SHP77 treated with DMSO at 0.1 percent for 48 hours (cell line): ENCODE results near the gene SKIC8.
"Not testable (repeated sequence)": the region's sequence is repeated elsewhere in the genome, so short reads cannot be mapped to it uniquely, and the experiment has no call there.

ENCODE experiments used
- DNase-seq: peaks from one replicate; lab custom pipeline; 2025; lab: John Stamatoyannopoulos, UW

Gene SKIC8

GRCh38 chr15:78251136-78251535 is 48.3 kb downstream of the SKIC8 start:
- no peak for DNase-seq

- DNase-seq = no peak
Observed at GRCh38 chr15:78249131-78249530, 50.3 kb downstream of the SKIC8 start.

GRCh38 chr15:78247911-78248310 is 51.5 kb downstream of the SKIC8 start:
- DNase-seq = no peak

- DNase-seq = not testable (repeated sequence)
Observed at GRCh38 chr15:78245976-78246620, 53.3 kb downstream of the SKIC8 start.

- not testable (repeated sequence) for DNase-seq
Observed at GRCh38 chr15:78245392-78245791, 54.0 kb downstream of the SKIC8 start.

- no peak for DNase-seq
Observed at GRCh38 chr15:78244893-78245292, 54.5 kb downstream of the SKIC8 start.

- DNase-seq = no peak
Observed at GRCh38 chr15:78244101-78244500, 55.3 kb downstream of the SKIC8 start.

GRCh38 chr15:78243491-78243941 is 55.9 kb downstream of the SKIC8 start:
- DNase-seq = no peak

- no peak for DNase-seq
Observed at GRCh38 chr15:78243058-78243457, 56.4 kb downstream of the SKIC8 start.

- no peak for DNase-seq
Observed at GRCh38 chr15:78242128-78242527, 57.3 kb downstream of the SKIC8 start.

- DNase-seq = no peak
Observed at GRCh38 chr15:78241017-78241416, 58.4 kb downstream of the SKIC8 start.

GRCh38 chr15:78239811-78240210 is 59.6 kb downstream of the SKIC8 start:
- no peak for DNase-seq

- DNase-seq = no peak
Observed at GRCh38 chr15:78237146-78237545, 62.3 kb downstream of the SKIC8 start.

- no peak for DNase-seq
Observed at GRCh38 chr15:78236491-78236890, 62.9 kb downstream of the SKIC8 start.

- DNase-seq = no peak
Observed at GRCh38 chr15:78234515-78235040, 64.8 kb downstream of the SKIC8 start, which contains the start of gene ACSBG1. ACSBG1 (minus strand) TSS chr15:78234565; CDS start chr15:78234501, 64 bp downstream.

- DNase-seq = no peak
Observed at GRCh38 chr15:78233496-78233895, 65.9 kb downstream of the SKIC8 start.
